Measurements from ENCODE around the gene GRIK3.

The GRIK3 gene

GRCh38 chr1:36818771-36819170 lies 215.5 kb downstream of the GRIK3 start:
- Histone ChIP-seq H2BK120ac (ENCODE audit: low read depth, low read length) (no peak overlapping the region), H2BK12ac (ENCODE audit: low read length in 2 of 2) (no peak overlapping the region), H3K79me1 (replicated peaks; ENCODE audit: low read length, poor library complexity, severe bottlenecking) (no peaks in the 10 kb centered on the region), H4K8ac (ENCODE audit: low read length) (no peak overlapping the region), H3K9me3 (ENCODE audit: control insufficient read depth, low read length) (no peaks in the 10 kb centered on the region), H3K36me3 (ENCODE audit: control insufficient read depth in 1 of 2, insufficient read depth in 2 of 2, low read depth in 1 of 2, low read length in 2 of 2) (no peaks in the 10 kb centered on the region), H2AK5ac (ENCODE audit: low read length, severe bottlenecking) (no peak overlapping the region), H3K4me2 (ENCODE audit: low read length, poor library complexity, severe bottlenecking) (no peak overlapping the region), H3K23ac (ENCODE audit: low read length in 2 of 2) (no peak overlapping the region), H2BK5ac (ENCODE audit: low read depth, low read length, poor library complexity, severe bottlenecking) (no peak overlapping the region), H3K18ac (ENCODE audit: low read depth in 1 of 2, low read length in 2 of 2) (no peak overlapping the region), H3K27me3 (ENCODE audit: control insufficient read depth in 1 of 2, insufficient read depth in 1 of 2, low read length in 2 of 2) (peaks cover 0 to 20% of the 10 kb centered on the region in 2 experiments), H2AFZ (ENCODE audit: low read depth, low read length) (no peak overlapping the region), H4K91ac (ENCODE audit: low read length) (no peak overlapping the region), H3K4me3 (ENCODE audit: insufficient read depth in 1 of 2, low read depth in 1 of 2, low read length in 2 of 2) (no peak overlapping the region), H2BK15ac (ENCODE audit: low read depth, poor library complexity, severe bottlenecking) (no peak overlapping the region), H3K9ac (ENCODE audit: low read length) (no peak overlapping the region), H3K14ac (ENCODE audit: low read length in 2 of 2) (no peak overlapping the region), H3K4ac (ENCODE audit: low read depth in 1 of 2, low read length in 2 of 2) (no peak overlapping the region), H3K27ac (ENCODE audit: low read length, poor library complexity, severe bottlenecking) (no peak overlapping the region), H3K4me1 (ENCODE audit: control insufficient read depth, insufficient read depth, low read depth, low read length) (no peaks in the 10 kb centered on the region)
- DNase-seq, result no peak
- WGBS, result 44% methylated on average over 2 of the region's 2 CpGs

DNA sequence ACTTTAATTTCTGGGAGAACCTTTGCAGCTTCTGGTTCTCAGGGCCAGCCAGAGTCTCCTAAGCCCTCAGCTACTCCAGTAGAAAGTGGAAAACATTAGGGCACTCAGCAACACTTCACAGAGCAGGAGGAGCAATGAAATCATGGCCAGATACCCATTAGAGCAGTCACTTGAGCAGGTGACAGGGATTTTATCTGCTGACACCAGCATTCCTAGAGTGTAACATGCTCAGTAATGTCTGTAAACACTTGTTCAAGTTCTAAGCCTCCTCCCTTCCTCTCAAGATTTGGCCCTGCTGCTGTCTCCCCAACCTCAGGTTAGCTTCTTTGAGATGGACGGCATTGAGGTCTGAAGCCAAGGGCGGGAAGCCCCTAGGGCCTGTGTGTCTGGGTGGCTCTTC lies 218.0 kb downstream of the GRIK3 start:
- H3K27ac ChIP-seq (ENCODE audit: low read length, poor library complexity, severe bottlenecking), result no peak overlapping the region
- H2BK12ac ChIP-seq (ENCODE audit: low read length in 2 of 2), result no peak overlapping the region
- no peak overlapping the region for H4K8ac ChIP-seq (ENCODE audit: low read length)
- no peak overlapping the region for H2BK120ac ChIP-seq (ENCODE audit: low read depth, low read length)
- H3K36me3 ChIP-seq (ENCODE audit: control insufficient read depth in 1 of 2, insufficient read depth in 2 of 2, low read depth in 1 of 2, low read length in 2 of 2), result no peaks in the 10 kb centered on the region
- H3K4me2 ChIP-seq (ENCODE audit: low read length, poor library complexity, severe bottlenecking), result no peak overlapping the region
- 69% methylated on average over 2 of the region's 2 CpGs for WGBS
- no peak overlapping the region for H2AFZ ChIP-seq (ENCODE audit: low read depth, low read length)
- peaks cover 0 to 25% of the 10 kb centered on the region in 2 experiments for H3K27me3 ChIP-seq (ENCODE audit: control insufficient read depth in 1 of 2, insufficient read depth in 1 of 2, low read length in 2 of 2)
- H2BK15ac ChIP-seq (ENCODE audit: low read depth, poor library complexity, severe bottlenecking), result no peak overlapping the region
- H3K9me3 ChIP-seq (ENCODE audit: control insufficient read depth, low read length), result no peaks in the 10 kb centered on the region
- H3K79me1 ChIP-seq (replicated peaks; ENCODE audit: low read length, poor library complexity, severe bottlenecking), result no peaks in the 10 kb centered on the region
- H3K23ac ChIP-seq (ENCODE audit: low read length in 2 of 2), result no peak overlapping the region
- DNase-seq, result no peak
- H3K9ac ChIP-seq (ENCODE audit: low read length), result no peak overlapping the region
- H2AK5ac ChIP-seq (ENCODE audit: low read length, severe bottlenecking), result no peak overlapping the region
- H2BK5ac ChIP-seq (ENCODE audit: low read depth, low read length, poor library complexity, severe bottlenecking), result no peak overlapping the region
- H3K4me3 ChIP-seq (ENCODE audit: insufficient read depth in 1 of 2, low read depth in 1 of 2, low read length in 2 of 2), result no peak overlapping the region
- H3K18ac ChIP-seq (ENCODE audit: low read depth in 1 of 2, low read length in 2 of 2), result no peak overlapping the region
- H3K14ac ChIP-seq (ENCODE audit: low read length in 2 of 2), result no peak overlapping the region
- H3K4ac ChIP-seq (ENCODE audit: low read depth in 1 of 2, low read length in 2 of 2), result no peak overlapping the region
- H3K4me1 ChIP-seq (ENCODE audit: control insufficient read depth, insufficient read depth, low read depth, low read length), result no peaks in the 10 kb centered on the region
- no peak overlapping the region for H4K91ac ChIP-seq (ENCODE audit: low read length)

DNA sequence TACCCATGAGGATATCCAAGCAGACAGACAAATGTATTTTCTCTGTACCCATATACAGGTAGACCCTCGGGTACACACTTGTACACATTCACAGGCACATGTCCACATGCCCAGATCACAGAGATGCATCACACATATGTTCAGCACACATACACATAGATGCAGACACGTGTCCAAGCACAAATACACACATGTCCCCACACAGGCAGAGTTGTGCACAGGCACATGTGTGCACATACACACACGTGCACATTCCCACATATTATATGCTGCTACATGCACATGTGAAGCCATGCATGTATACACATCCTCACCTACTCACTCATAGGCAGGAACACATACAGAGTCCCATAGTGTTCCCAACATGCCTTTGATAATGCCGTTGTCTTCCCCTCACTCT lies 219.5 kb downstream of the GRIK3 start:
- Histone ChIP-seq H3K4me3 (ENCODE audit: insufficient read depth in 1 of 2, low read depth in 1 of 2, low read length in 2 of 2) (no peak overlapping the region), H3K4me2 (ENCODE audit: low read length, poor library complexity, severe bottlenecking) (no peak overlapping the region), H3K9me3 (ENCODE audit: control insufficient read depth, low read length) (no peaks in the 10 kb centered on the region), H3K36me3 (ENCODE audit: control insufficient read depth in 1 of 2, insufficient read depth in 2 of 2, low read depth in 1 of 2, low read length in 2 of 2) (no peaks in the 10 kb centered on the region), H3K4ac (ENCODE audit: low read depth in 1 of 2, low read length in 2 of 2) (no peak overlapping the region), H2BK5ac (ENCODE audit: low read depth, low read length, poor library complexity, severe bottlenecking) (no peak overlapping the region), H2AK5ac (ENCODE audit: low read length, severe bottlenecking) (no peak overlapping the region), H3K79me1 (replicated peaks; ENCODE audit: low read length, poor library complexity, severe bottlenecking) (no peaks in the 10 kb centered on the region), H4K91ac (ENCODE audit: low read length) (no peak overlapping the region), H4K8ac (ENCODE audit: low read length) (no peak overlapping the region), H3K27ac (ENCODE audit: low read length, poor library complexity, severe bottlenecking) (no peak overlapping the region), H3K14ac (ENCODE audit: low read length in 2 of 2) (no peak overlapping the region), H2AFZ (ENCODE audit: low read depth, low read length) (no peak overlapping the region), H2BK120ac (ENCODE audit: low read depth, low read length) (no peak overlapping the region), H3K27me3 (ENCODE audit: control insufficient read depth in 1 of 2, insufficient read depth in 1 of 2, low read length in 2 of 2) (peaks cover 0 to 25% of the 10 kb centered on the region in 2 experiments), H3K4me1 (ENCODE audit: control insufficient read depth, insufficient read depth, low read depth, low read length) (no peaks in the 10 kb centered on the region), H3K23ac (ENCODE audit: low read length in 2 of 2) (no peak overlapping the region), H3K9ac (ENCODE audit: low read length) (no peak overlapping the region), H3K18ac (ENCODE audit: low read depth in 1 of 2, low read length in 2 of 2) (no peak overlapping the region), H2BK12ac (ENCODE audit: low read length in 2 of 2) (no peak overlapping the region), H2BK15ac (ENCODE audit: low read depth, poor library complexity, severe bottlenecking) (no peak overlapping the region)
- DNase-seq, result no peak
- 55% methylated on average over 4 of the region's 4 CpGs for WGBS

DNA sequence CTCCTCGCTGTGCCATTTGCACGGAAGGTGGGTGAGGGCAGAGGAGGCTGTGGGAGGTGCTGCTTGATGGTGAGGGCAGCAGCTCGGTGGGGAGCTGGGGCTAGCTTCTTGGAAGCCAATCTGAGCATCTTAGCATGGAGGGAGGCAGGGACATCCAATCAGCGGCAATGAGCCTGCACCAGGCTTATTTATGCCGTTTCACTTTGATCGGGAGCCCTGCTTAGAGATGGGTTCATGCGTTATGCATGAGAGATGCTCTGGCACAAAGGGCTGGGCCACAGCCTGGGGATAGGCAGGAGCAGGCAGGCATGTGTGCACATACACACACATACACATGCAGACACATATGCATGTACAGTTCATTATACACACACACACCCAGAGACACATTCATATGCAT lies 220.2 kb downstream of the GRIK3 start:
- Histone ChIP-seq H2BK15ac (ENCODE audit: low read depth, poor library complexity, severe bottlenecking) (no peak overlapping the region), H4K8ac (ENCODE audit: low read length) (no peak overlapping the region), H4K91ac (ENCODE audit: low read length) (no peak overlapping the region), H3K27me3 (ENCODE audit: control insufficient read depth in 1 of 2, insufficient read depth in 1 of 2, low read length in 2 of 2) (peaks cover 0 to 23% of the 10 kb centered on the region in 2 experiments), H2BK5ac (ENCODE audit: low read depth, low read length, poor library complexity, severe bottlenecking) (no peak overlapping the region), H3K9ac (ENCODE audit: low read length) (no peak overlapping the region), H3K14ac (ENCODE audit: low read length in 2 of 2) (no peak overlapping the region), H2BK120ac (ENCODE audit: low read depth, low read length) (no peak overlapping the region), H3K79me1 (replicated peaks; ENCODE audit: low read length, poor library complexity, severe bottlenecking) (no peaks in the 10 kb centered on the region), H2AFZ (ENCODE audit: low read depth, low read length) (no peak overlapping the region), H2BK12ac (ENCODE audit: low read length in 2 of 2) (no peak overlapping the region), H3K4me3 (ENCODE audit: insufficient read depth in 1 of 2, low read depth in 1 of 2, low read length in 2 of 2) (no peak overlapping the region), H2AK5ac (ENCODE audit: low read length, severe bottlenecking) (no peak overlapping the region), H3K36me3 (ENCODE audit: control insufficient read depth in 1 of 2, insufficient read depth in 2 of 2, low read depth in 1 of 2, low read length in 2 of 2) (no peaks in the 10 kb centered on the region), H3K9me3 (ENCODE audit: control insufficient read depth, low read length) (no peaks in the 10 kb centered on the region), H3K4ac (ENCODE audit: low read depth in 1 of 2, low read length in 2 of 2) (no peak overlapping the region), H3K23ac (ENCODE audit: low read length in 2 of 2) (no peak overlapping the region), H3K18ac (ENCODE audit: low read depth in 1 of 2, low read length in 2 of 2) (no peak overlapping the region), H3K4me1 (ENCODE audit: control insufficient read depth, insufficient read depth, low read depth, low read length) (no peaks in the 10 kb centered on the region), H3K4me2 (ENCODE audit: low read length, poor library complexity, severe bottlenecking) (no peak overlapping the region), H3K27ac (ENCODE audit: low read length, poor library complexity, severe bottlenecking) (no peak overlapping the region)
- WGBS, result 80% methylated on average over 7 of the region's 7 CpGs
- no peak for DNase-seq

Data from mesenchymal stem cell (in vitro differentiated cells and primary cell).